Testis (tissue), 2 donors: ENCODE results near the gene C2CD3.
"Not testable (repeated sequence)": the region's sequence is repeated elsewhere in the genome, so short reads cannot be mapped to it uniquely, and the experiment has no call there.

Source experiments
- CTCF ChIP-seq, 3 experiments: fragments of 450-650 bp in 2 of 3; fragments of 200-600 bp in 1 of 3; sonication (generic) in 1 of 3; IDR thresholded peaks; one replicate each; pipeline ENCODE4 v1.5.1; 2016 to 2019; ENCODE audit warnings: antibody characterized with exemption in 3 of 3, mild to moderate bottlenecking in 2 of 3, moderate library complexity in 1 of 3
- POLR2A ChIP-seq: fragments of 450-650 bp; IDR thresholded peaks from one replicate; pipeline ENCODE4 v1.6.1; 2017; ENCODE audit warnings: antibody characterized with exemption, mild to moderate bottlenecking, moderate library complexity

- TF ChIP-seq CTCF (IDR thresholded peaks at IDR 0.05); POLR2A: not testable (repeated sequence)
Observed at GRCh38 chr11:74063628-74064027, 107.2 kb downstream of the C2CD3 start.
